Left ventricle myocardium inferior (tissue), 1 donor: ENCODE measurements around the gene MAML2. TPM values are rescaled to one million over a fixed set of nuclear protein-coding genes. Genes with fewer than 3 reads are reported as not detected.

Source experiments
- DNase-seq: peaks from one replicate; pipeline ENCODE4 v3.0.0-alpha.2; 2020
- H3K27ac ChIP-seq: fragments of 200-600 bp; replicated peaks from 2 replicates; pipeline ENCODE4 v1.8.0; 2021
- H3K27me3 ChIP-seq: fragments of 200-600 bp; 2 replicates; pipeline ENCODE4 v1.8.0; 2021; ENCODE audit warnings: low read depth
- H3K36me3 ChIP-seq: fragments of 200-600 bp; 2 replicates; pipeline ENCODE4 v1.8.0; 2021
- H3K4me1 ChIP-seq: fragments of 200-600 bp; 2 replicates; pipeline ENCODE4 v1.8.0; 2021
- H3K4me3 ChIP-seq: fragments of 200-600 bp; 2 replicates; pipeline ENCODE4 v1.8.0; 2021; ENCODE audit warnings: mild to moderate bottlenecking, moderate library complexity
- H3K9me3 ChIP-seq: fragments of 200-600 bp; replicated peaks from 2 replicates; pipeline ENCODE4 v1.8.0; 2021
- intact Hi-C: fragments of 100-400 bp; cut with micrococcal nuclease; formaldehyde crosslinking; loops from one replicate; pipeline ENCODE4 v1.11.0; 2022
- total RNA-seq: library from RNA; stranded (reverse); fragmentation: NEBNext Ultra II Directional; extraction: Animal tissue kit (Norgen Biotek cat#: 25700); gene quantifications from one replicate; pipeline ENCODE4 v1.2.1, GENCODE V29; 2021
- TF ChIP-seq, protein P1 (sequence below): fragments of 200-600 bp; IDR thresholded peaks from 2 replicates; pipeline ENCODE4 v1.8.0; 2021; ENCODE audit warnings: antibody characterized with exemption, mild to moderate bottlenecking, borderline replicate concordance
- donor health status: DM: no; HTN: yes; CAD: no; lungs with severe emphysema.

MAML2 gene
- total RNA-seq, 1 donor from 2014 or later: 4.5 TPM

- Histone ChIP-seq H3K9me3 (no peaks in the 10 kb centered on the region), H3K36me3 (peaks cover 12% of the 10 kb centered on the region), H3K27me3 (no peaks in the 10 kb centered on the region), H3K4me1 (peaks cover 37% of the 10 kb centered on the region), H3K4me3 (peak overlapping the region; percentile 94), H3K27ac (peak overlapping the region; percentile 94)
- DNase-seq: no peak
- intact Hi-C loops: no loop called here
- TF ChIP-seq, protein P1, sequence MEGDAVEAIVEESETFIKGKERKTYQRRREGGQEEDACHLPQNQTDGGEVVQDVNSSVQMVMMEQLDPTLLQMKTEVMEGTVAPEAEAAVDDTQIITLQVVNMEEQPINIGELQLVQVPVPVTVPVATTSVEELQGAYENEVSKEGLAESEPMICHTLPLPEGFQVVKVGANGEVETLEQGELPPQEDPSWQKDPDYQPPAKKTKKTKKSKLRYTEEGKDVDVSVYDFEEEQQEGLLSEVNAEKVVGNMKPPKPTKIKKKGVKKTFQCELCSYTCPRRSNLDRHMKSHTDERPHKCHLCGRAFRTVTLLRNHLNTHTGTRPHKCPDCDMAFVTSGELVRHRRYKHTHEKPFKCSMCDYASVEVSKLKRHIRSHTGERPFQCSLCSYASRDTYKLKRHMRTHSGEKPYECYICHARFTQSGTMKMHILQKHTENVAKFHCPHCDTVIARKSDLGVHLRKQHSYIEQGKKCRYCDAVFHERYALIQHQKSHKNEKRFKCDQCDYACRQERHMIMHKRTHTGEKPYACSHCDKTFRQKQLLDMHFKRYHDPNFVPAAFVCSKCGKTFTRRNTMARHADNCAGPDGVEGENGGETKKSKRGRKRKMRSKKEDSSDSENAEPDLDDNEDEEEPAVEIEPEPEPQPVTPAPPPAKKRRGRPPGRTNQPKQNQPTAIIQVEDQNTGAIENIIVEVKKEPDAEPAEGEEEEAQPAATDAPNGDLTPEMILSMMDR: peak; percentile 12
Observed at GRCh38 chr11:96388891-96389719, 46.1 kb upstream of the MAML2 start.

- peaks cover 48% of the 10 kb centered on the region for H3K36me3 ChIP-seq
- intact Hi-C loops: no loop called here
- H3K27me3 ChIP-seq: no peaks in the 10 kb centered on the region
- no peaks in the 10 kb centered on the region for H3K9me3 ChIP-seq
- TF ChIP-seq, protein P1: no peak
- peaks cover 27% of the 10 kb centered on the region for H3K4me1 ChIP-seq
- H3K4me3 ChIP-seq: no peak overlapping the region
- DNase-seq: no peak
- H3K27ac ChIP-seq: no peak overlapping the region
Observed at GRCh38 chr11:96385187-96385586, 42.2 kb upstream of the MAML2 start.

DNA sequence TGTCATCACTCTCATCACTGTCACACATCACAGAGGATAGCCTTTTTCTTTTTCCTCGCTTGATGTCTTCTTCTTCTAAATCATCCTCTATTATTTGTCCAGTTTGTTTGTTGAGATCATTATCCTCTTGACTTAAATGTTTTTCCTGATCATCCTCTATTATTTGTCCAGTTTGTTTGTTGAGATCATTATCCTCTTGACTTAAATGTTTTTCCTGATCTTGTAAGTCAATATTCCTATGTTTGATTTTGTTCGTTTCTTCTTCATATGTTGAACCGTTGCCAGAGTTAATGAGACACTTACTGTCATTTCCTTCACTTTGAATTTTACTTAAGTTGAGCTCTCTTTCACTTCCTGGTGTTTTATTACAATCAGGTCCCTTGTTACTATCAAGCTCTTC is 41.2 kb upstream of the MAML2 start:
- DNase-seq: no peak
- TF ChIP-seq, protein P1: no peak
- intact Hi-C loops: no loop called here
- H3K36me3 ChIP-seq: peaks cover 50% of the 10 kb centered on the region
- H3K27me3 ChIP-seq: no peaks in the 10 kb centered on the region
- peaks cover 19% of the 10 kb centered on the region for H3K4me1 ChIP-seq
- H3K9me3 ChIP-seq: no peaks in the 10 kb centered on the region
- no peak overlapping the region for H3K27ac ChIP-seq
- H3K4me3 ChIP-seq: no peak overlapping the region

GRCh38 chr11:96376796-96377195 is 33.8 kb upstream of the MAML2 start:
- Histone ChIP-seq H3K4me1 (no peaks in the 10 kb centered on the region), H3K4me3 (no peak overlapping the region), H3K27ac (no peak overlapping the region), H3K36me3 (peaks cover 43% of the 10 kb centered on the region), H3K9me3 (no peaks in the 10 kb centered on the region), H3K27me3 (no peaks in the 10 kb centered on the region)
- intact Hi-C loops: no loop called here
- no peak for DNase-seq
- TF ChIP-seq, protein P1: no peak

GRCh38 chr11:96373826-96374225 is 30.8 kb upstream of the MAML2 start:
- peaks cover 57% of the 10 kb centered on the region for H3K36me3 ChIP-seq
- intact Hi-C loops: no loop called here

More at GRCh38 chr11:96373826-96374225, 30.8 kb upstream of the MAML2 start:
- TF ChIP-seq, protein P1: no peak
- no peaks in the 10 kb centered on the region for H3K4me1 ChIP-seq
- H3K27me3 ChIP-seq: no peaks in the 10 kb centered on the region
- no peak for DNase-seq
- H3K4me3 ChIP-seq: no peak overlapping the region
- H3K9me3 ChIP-seq: no peaks in the 10 kb centered on the region
- no peak overlapping the region for H3K27ac ChIP-seq
